ENCODE measurements around the gene FAM118A. TPM values are rescaled to one million over a fixed set of nuclear protein-coding genes. Genes with fewer than 3 reads are reported as not detected.

Gene FAM118A
- total and polyA plus RNA-seq, 5 donors from 2014 or later = 34.5 to 456 (median 61.5) TPM

- Mint-ChIP-seq H3K27me3 (peaks cover 9% of the 10 kb centered on the region), H3K36me3 (peaks cover 11% of the 10 kb centered on the region), H3K4me3 (peak overlapping the region; percentile 52 to 71 (median 62)), H3K27ac (peak overlapping the region; percentile 78 to 99 (median 84)), H3K9me3 (no peaks in the 10 kb centered on the region), H3K4me1 (peaks cover 14 to 88% (median 63%) of the 10 kb centered on the region in 4 donors)
- Histone ChIP-seq H3K9me3 (ENCODE audit: control insufficient read depth in 2 of 2, low read length in 2 of 2) (no peaks in the 10 kb centered on the region), H3K4me3 (ENCODE audit: low read depth, low read length) (peak overlapping the region; percentile 52), H3K4me1 (ENCODE audit: control insufficient read depth, insufficient read depth, low read length, poor library complexity, severe bottlenecking) (peaks cover 91% of the 10 kb centered on the region), H3K27ac (ENCODE audit: insufficient read depth, low read length, poor library complexity, severe bottlenecking) (peak overlapping the region; percentile 100), H3K36me3 (ENCODE audit: control insufficient read depth, insufficient read depth, low read length) (peaks cover 5% of the 10 kb centered on the region), H3K27me3 (ENCODE audit: control insufficient read depth, insufficient read depth, low read length) (no peaks in the 10 kb centered on the region)
- no peak for DNase-seq
- no peak for ATAC-seq (ENCODE audit: low read depth in 2 of 2)
Measured at GRCh38 chr22:45314054-45314721, 4.5 kb downstream of the FAM118A start.

- H3K4me3 Mint-ChIP-seq = peak overlapping the region in 2 of 4 donors; percentile 52 to 71
- H3K4me3 ChIP-seq (ENCODE audit: low read depth, low read length) = peak overlapping the region; percentile 52
- peaks cover 20 to 91% (median 66%) of the 10 kb centered on the region in 4 donors for H3K4me1 Mint-ChIP-seq
- peaks cover 5% of the 10 kb centered on the region for H3K36me3 ChIP-seq (ENCODE audit: control insufficient read depth, insufficient read depth, low read length)
- H3K9me3 ChIP-seq (ENCODE audit: control insufficient read depth in 2 of 2, low read length in 2 of 2) = no peaks in the 10 kb centered on the region
- peaks cover 9% of the 10 kb centered on the region for H3K27me3 Mint-ChIP-seq
- no peak for DNase-seq
- ATAC-seq (ENCODE audit: low read depth in 2 of 2) = no peak
- H3K27ac Mint-ChIP-seq = peak overlapping the region; percentile 92 to 100 (median 99)
- H3K36me3 Mint-ChIP-seq = peaks cover 11% of the 10 kb centered on the region
- H3K4me1 ChIP-seq (ENCODE audit: control insufficient read depth, insufficient read depth, low read length, poor library complexity, severe bottlenecking) = peaks cover 94% of the 10 kb centered on the region
- no peaks in the 10 kb centered on the region for H3K27me3 ChIP-seq (ENCODE audit: control insufficient read depth, insufficient read depth, low read length)
- H3K9me3 Mint-ChIP-seq = no peaks in the 10 kb centered on the region
- H3K27ac ChIP-seq (ENCODE audit: insufficient read depth, low read length, poor library complexity, severe bottlenecking) = peak overlapping the region; percentile 100
Measured at GRCh38 chr22:45314786-45315185, 5.1 kb downstream of the FAM118A start.

GRCh38 chr22:45316796-45317526, 7.2 kb downstream of the FAM118A start:
- ATAC-seq (ENCODE audit: low read depth in 2 of 2) = no peak
- peaks cover 4% of the 10 kb centered on the region for H3K27me3 Mint-ChIP-seq
- no peaks in the 10 kb centered on the region for H3K9me3 Mint-ChIP-seq
- peak overlapping the region; percentile 92 to 100 (median 99) for H3K27ac Mint-ChIP-seq
- H3K4me1 Mint-ChIP-seq = peaks cover 12 to 97% (median 65%) of the 10 kb centered on the region in 4 donors
- DNase-seq = no peak
- Histone ChIP-seq H3K27me3 (ENCODE audit: control insufficient read depth, insufficient read depth, low read length) (no peaks in the 10 kb centered on the region), H3K4me3 (ENCODE audit: low read depth, low read length) (peak overlapping the region; percentile 4), H3K27ac (ENCODE audit: insufficient read depth, low read length, poor library complexity, severe bottlenecking) (peak overlapping the region; percentile 100), H3K9me3 (ENCODE audit: control insufficient read depth in 2 of 2, low read length in 2 of 2) (no peaks in the 10 kb centered on the region), H3K4me1 (ENCODE audit: control insufficient read depth, insufficient read depth, low read length, poor library complexity, severe bottlenecking) (peaks cover 96% of the 10 kb centered on the region), H3K36me3 (ENCODE audit: control insufficient read depth, insufficient read depth, low read length) (peaks cover 7% of the 10 kb centered on the region)
- peak overlapping the region; percentile 21 to 70 (median 45) for H3K4me3 Mint-ChIP-seq
- H3K36me3 Mint-ChIP-seq = peaks cover 3% of the 10 kb centered on the region

GRCh38 chr22:45317551-45318167, 7.9 kb downstream of the FAM118A start:
- Histone ChIP-seq H3K27ac (ENCODE audit: insufficient read depth, low read length, poor library complexity, severe bottlenecking) (peak overlapping the region; percentile 100), H3K27me3 (ENCODE audit: control insufficient read depth, insufficient read depth, low read length) (no peaks in the 10 kb centered on the region), H3K4me1 (ENCODE audit: control insufficient read depth, insufficient read depth, low read length, poor library complexity, severe bottlenecking) (peaks cover 89% of the 10 kb centered on the region), H3K4me3 (ENCODE audit: low read depth, low read length) (peak overlapping the region; percentile 89), H3K9me3 (ENCODE audit: control insufficient read depth in 2 of 2, low read length in 2 of 2) (no peaks in the 10 kb centered on the region), H3K36me3 (ENCODE audit: control insufficient read depth, insufficient read depth, low read length) (peaks cover 10% of the 10 kb centered on the region)
- DNase-seq (peak in 1 of 3 donors; percentile 42), ATAC-seq (ENCODE audit: low read depth in 2 of 2) (no peak)
- Mint-ChIP-seq H3K27me3 (peaks cover 4% of the 10 kb centered on the region), H3K27ac (peak overlapping the region; percentile 98 to 100 (median 99)), H3K4me3 (peak overlapping the region; percentile 62 to 89 (median 84)), H3K9me3 (no peaks in the 10 kb centered on the region), H3K36me3 (peaks cover 3% of the 10 kb centered on the region), H3K4me1 (peaks cover 12 to 96% (median 62%) of the 10 kb centered on the region in 4 donors)

GRCh38 chr22:45318168-45318557, 8.4 kb downstream of the FAM118A start:
- DNase-seq (peak; percentile 86 to 97 (median 95)), ATAC-seq (ENCODE audit: low read depth in 2 of 2) (peak; percentile 82 to 83)
- Mint-ChIP-seq H3K27me3 (peaks cover 4% of the 10 kb centered on the region), H3K4me3 (peak overlapping the region; percentile 62 to 89 (median 84)), H3K36me3 (peaks cover 2% of the 10 kb centered on the region), H3K27ac (peak overlapping the region; percentile 98 to 100 (median 99)), H3K4me1 (peaks cover 12 to 94% (median 58%) of the 10 kb centered on the region in 4 donors), H3K9me3 (no peaks in the 10 kb centered on the region)
- Histone ChIP-seq H3K27me3 (ENCODE audit: control insufficient read depth, insufficient read depth, low read length) (no peaks in the 10 kb centered on the region), H3K4me3 (ENCODE audit: low read depth, low read length) (peak overlapping the region; percentile 89), H3K9me3 (ENCODE audit: control insufficient read depth in 2 of 2, low read length in 2 of 2) (no peaks in the 10 kb centered on the region), H3K36me3 (ENCODE audit: control insufficient read depth, insufficient read depth, low read length) (peaks cover 15% of the 10 kb centered on the region), H3K4me1 (ENCODE audit: control insufficient read depth, insufficient read depth, low read length, poor library complexity, severe bottlenecking) (peaks cover 84% of the 10 kb centered on the region), H3K27ac (ENCODE audit: insufficient read depth, low read length, poor library complexity, severe bottlenecking) (peak overlapping the region; percentile 100)

- Mint-ChIP-seq H3K9me3 (no peaks in the 10 kb centered on the region), H3K36me3 (peaks cover 8% of the 10 kb centered on the region), H3K27ac (peak overlapping the region; percentile 98 to 100 (median 99)), H3K4me1 (peaks cover 12 to 97% (median 58%) of the 10 kb centered on the region in 4 donors), H3K4me3 (peak overlapping the region; percentile 62 to 89 (median 84)), H3K27me3 (peaks cover 4% of the 10 kb centered on the region)
- Histone ChIP-seq H3K27ac (ENCODE audit: insufficient read depth, low read length, poor library complexity, severe bottlenecking) (peak overlapping the region; percentile 100), H3K27me3 (ENCODE audit: control insufficient read depth, insufficient read depth, low read length) (no peaks in the 10 kb centered on the region), H3K4me3 (ENCODE audit: low read depth, low read length) (peak overlapping the region; percentile 89), H3K36me3 (ENCODE audit: control insufficient read depth, insufficient read depth, low read length) (peaks cover 21% of the 10 kb centered on the region), H3K4me1 (ENCODE audit: control insufficient read depth, insufficient read depth, low read length, poor library complexity, severe bottlenecking) (peaks cover 78% of the 10 kb centered on the region), H3K9me3 (ENCODE audit: control insufficient read depth in 2 of 2, low read length in 2 of 2) (no peaks in the 10 kb centered on the region)
- DNase-seq (peak; percentile 65 to 78 (median 75)), ATAC-seq (ENCODE audit: low read depth in 2 of 2) (peak; percentile 80 to 81)
Measured at GRCh38 chr22:45318558-45319323, 9.0 kb downstream of the FAM118A start.

GRCh38 chr22:45319324-45319685, 9.6 kb downstream of the FAM118A start:
- H3K4me3 ChIP-seq (ENCODE audit: low read depth, low read length) = peak overlapping the region; percentile 89
- H3K4me3 Mint-ChIP-seq = peak overlapping the region; percentile 62 to 89 (median 84)
- peaks cover 12 to 97% (median 57%) of the 10 kb centered on the region in 4 donors for H3K4me1 Mint-ChIP-seq

More at GRCh38 chr22:45319324-45319685, 9.6 kb downstream of the FAM118A start:
- Mint-ChIP-seq H3K27ac (peak overlapping the region; percentile 98 to 100 (median 99)), H3K9me3 (no peaks in the 10 kb centered on the region), H3K36me3 (peaks cover 14% of the 10 kb centered on the region), H3K27me3 (peaks cover 4% of the 10 kb centered on the region)
- H3K27ac ChIP-seq (ENCODE audit: insufficient read depth, low read length, poor library complexity, severe bottlenecking) = peak overlapping the region; percentile 100
- H3K27me3 ChIP-seq (ENCODE audit: control insufficient read depth, insufficient read depth, low read length) = no peaks in the 10 kb centered on the region
- DNase-seq = no peak
- H3K36me3 ChIP-seq (ENCODE audit: control insufficient read depth, insufficient read depth, low read length) = peaks cover 27% of the 10 kb centered on the region
- no peaks in the 10 kb centered on the region for H3K9me3 ChIP-seq (ENCODE audit: control insufficient read depth in 2 of 2, low read length in 2 of 2)
- ATAC-seq (ENCODE audit: low read depth in 2 of 2) = no peak
- peaks cover 76% of the 10 kb centered on the region for H3K4me1 ChIP-seq (ENCODE audit: control insufficient read depth, insufficient read depth, low read length, poor library complexity, severe bottlenecking)

Data from CD4-positive, CD25-positive, alpha-beta regulatory T cell (primary cell).